Neural cell (in vitro differentiated cells): ENCODE data around the gene RNF149. TPM values are rescaled to one million over a fixed set of nuclear protein-coding genes. Genes with fewer than 3 reads are reported as not detected.

Experiments
- H2AFZ ChIP-seq: fragments of 200-600, 300-800 bp; sonication (generic), shearing (Covaris generic); 2 replicates; pipeline ENCODE4 v1.6.0; 2014; ENCODE audit warnings: low read depth, mild to moderate bottlenecking, antibody characterized with exemption, low read length, moderate library complexity
- H3F3A ChIP-seq: fragments of 200-600 bp; shearing (Covaris generic); 2 replicates; pipeline ENCODE4 v1.6.1; 2016; ENCODE audit warnings: mild to moderate bottlenecking, moderate library complexity, mixed read lengths, antibody characterized with exemption, low read length; ENCODE audit not compliant: insufficient read depth, poor library complexity, severe bottlenecking
- H3K27ac ChIP-seq: fragments of 200-600, 300-800 bp; sonication (generic), shearing (Covaris generic); 2 replicates; pipeline ENCODE4 v1.5.1; 2014; ENCODE audit warnings: mild to moderate bottlenecking, low read length, moderate library complexity
- H3K27me3 ChIP-seq: fragments of 300-800, 200-600 bp; sonication (generic), shearing (Covaris generic); 2 replicates; pipeline ENCODE4 v1.6.0; 2014; ENCODE audit warnings: mild to moderate bottlenecking, low read depth, low read length, moderate library complexity; ENCODE audit not compliant: insufficient read depth
- H3K36me3 ChIP-seq: fragments of 300-800, 200-600 bp; sonication (generic), shearing (Covaris generic); 2 replicates; pipeline ENCODE4 v1.5.1; 2014; ENCODE audit warnings: mild to moderate bottlenecking, antibody characterized with exemption, low read length, moderate library complexity; ENCODE audit not compliant: insufficient read depth
- H3K4me2 ChIP-seq: fragments of 300-800, 200-600 bp; sonication (generic), shearing (Covaris generic); 2 replicates; pipeline ENCODE4 v1.6.0; 2014; ENCODE audit warnings: mild to moderate bottlenecking, low read length
- H3K4me3 ChIP-seq: fragments of 300-800, 200-600 bp; sonication (generic), shearing (Covaris generic); 2 replicates; pipeline ENCODE4 v1.5.1; 2014; ENCODE audit warnings: mild to moderate bottlenecking, low read length, moderate library complexity
- H3K79me2 ChIP-seq: fragments of 200-600 bp; shearing (Covaris generic); replicated peaks from 2 replicates; pipeline ENCODE4 v1.6.0; 2014; ENCODE audit warnings: mild to moderate bottlenecking, low read length, moderate library complexity; ENCODE audit not compliant: insufficient read depth
- H3K9ac ChIP-seq: fragments of 300-800, 200-600 bp; sonication (generic), shearing (Covaris generic); 2 replicates; pipeline ENCODE4 v1.6.1; 2016; ENCODE audit warnings: mild to moderate bottlenecking, low read length, mixed read lengths
- H3K9me2 ChIP-seq: fragments of 200-600 bp; shearing (Covaris generic); 2 replicates; pipeline ENCODE4 v1.6.1; 2016; ENCODE audit warnings: mild to moderate bottlenecking, low read length, mixed read lengths; ENCODE audit not compliant: insufficient read depth
- H3K9me3 ChIP-seq: fragments of 200-600, 300-800 bp; sonication (generic), shearing (Covaris generic); 2 replicates; pipeline ENCODE4 v1.6.1; 2016; ENCODE audit warnings: mild to moderate bottlenecking, mixed run types, low read length, moderate library complexity, mixed read lengths
- H4K20me1 ChIP-seq: fragments of 200-600 bp; shearing (Covaris generic); 2 replicates; pipeline ENCODE4 v1.6.1; 2016; ENCODE audit warnings: mild to moderate bottlenecking, mixed run types; ENCODE audit not compliant: insufficient read depth
- EP300 ChIP-seq: fragments of 450-650 bp; conservative IDR thresholded peaks from 2 replicates; pipeline ENCODE4 v1.6.1; 2014; ENCODE audit warnings: antibody characterized with exemption, mild to moderate bottlenecking, moderate library complexity; ENCODE audit not compliant: poor library complexity, severe bottlenecking
- EZH2 ChIP-seq: fragments of 200-600, 300-800 bp; shearing (Covaris generic), sonication (generic); IDR thresholded peaks from 2 replicates; pipeline ENCODE4 v1.6.1; 2014; ENCODE audit warnings: antibody characterized with exemption, low read length, borderline replicate concordance, mild to moderate bottlenecking; ENCODE audit not compliant: insufficient read depth, poor library complexity, severe bottlenecking
- MXI1 ChIP-seq: fragments of 450-650 bp; conservative IDR thresholded peaks from 2 replicates; pipeline ENCODE4 v1.6.1; 2014; ENCODE audit warnings: antibody characterized with exemption, mild to moderate bottlenecking; ENCODE audit not compliant: poor library complexity, severe bottlenecking
- POLR2AphosphoS5 ChIP-seq: IDR thresholded peaks from 2 replicates; pipeline ENCODE4 v1.6.1; 2012
- RAD21 ChIP-seq: fragments of 450-650 bp; conservative IDR thresholded peaks from 2 replicates; pipeline ENCODE4 v1.6.1; 2014; ENCODE audit warnings: antibody characterized with exemption, mild to moderate bottlenecking, moderate library complexity
- SMC3 ChIP-seq: fragments of 450-650 bp; conservative IDR thresholded peaks from 2 replicates; pipeline ENCODE4 v1.6.1; 2014; ENCODE audit warnings: antibody characterized with exemption, mild to moderate bottlenecking, moderate library complexity; ENCODE audit not compliant: poor library complexity
- TAF1 ChIP-seq: IDR thresholded peaks from 2 replicates; pipeline ENCODE4 v1.6.1; 2012; ENCODE audit warnings: low read depth
- polyA plus RNA-seq: library from polyadenylated mRNA; depleted of rRNA; stranded (reverse); fragments of >200 nt; gene quantifications from 2 replicates; pipeline ENCODE4 v1.2.3, GENCODE V29; 2014
- TF ChIP-seq, protein P1 (sequence below): fragments of 450-650 bp; IDR thresholded peaks from 2 replicates; pipeline ENCODE4 v1.5.1; 2014; ENCODE audit warnings: antibody characterized with exemption, mild to moderate bottlenecking, moderate library complexity; ENCODE audit not compliant: poor library complexity, severe bottlenecking
- TF ChIP-seq, protein P2 (sequence below): IDR thresholded peaks from 2 replicates; pipeline ENCODE4 v1.6.1; 2012; ENCODE audit warnings: borderline replicate concordance

The RNF149 gene
- polyA plus RNA-seq, 1 donor from 2014 or later, result 39.7 TPM

DNA sequence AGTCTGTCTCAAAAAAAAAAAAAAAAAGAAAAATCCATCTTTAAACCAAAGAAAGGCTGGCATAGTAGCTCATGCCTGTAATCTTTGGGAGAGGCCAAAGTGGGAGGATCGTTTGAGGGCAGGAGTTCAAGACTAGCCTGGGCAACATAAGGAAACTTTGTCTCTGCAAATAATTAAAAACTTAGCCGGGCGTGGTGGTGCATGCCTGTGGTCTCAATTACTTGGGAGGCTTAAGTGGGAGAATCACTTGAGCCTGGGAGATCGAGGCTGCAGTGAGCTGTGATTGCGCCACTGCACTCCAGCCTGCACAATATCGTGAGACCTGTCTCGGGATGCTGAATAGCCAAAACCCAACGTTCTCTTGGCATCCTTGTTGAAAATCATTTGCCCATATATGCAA, 49.7 kb downstream of the RNF149 start:
- Histone ChIP-seq H3K27ac (no peak overlapping the region), H2AFZ (no peak overlapping the region), H3K9ac (no peak overlapping the region), H3K4me3 (no peak overlapping the region), H3K79me2 (peaks cover 15% of the 10 kb centered on the region), H3K27me3 (no peaks in the 10 kb centered on the region), H3F3A (no peaks in the 10 kb centered on the region), H3K9me2 (no peaks in the 10 kb centered on the region), H3K9me3 (no peaks in the 10 kb centered on the region), H3K4me2 (no peak overlapping the region), H3K36me3 (no peaks in the 10 kb centered on the region), H4K20me1 (peaks cover 2% of the 10 kb centered on the region)
- no peak for TF ChIP-seq EZH2
- TF ChIP-seq RAD21, result no peak
- TF ChIP-seq MXI1, result no peak
- TF ChIP-seq, protein P1, sequence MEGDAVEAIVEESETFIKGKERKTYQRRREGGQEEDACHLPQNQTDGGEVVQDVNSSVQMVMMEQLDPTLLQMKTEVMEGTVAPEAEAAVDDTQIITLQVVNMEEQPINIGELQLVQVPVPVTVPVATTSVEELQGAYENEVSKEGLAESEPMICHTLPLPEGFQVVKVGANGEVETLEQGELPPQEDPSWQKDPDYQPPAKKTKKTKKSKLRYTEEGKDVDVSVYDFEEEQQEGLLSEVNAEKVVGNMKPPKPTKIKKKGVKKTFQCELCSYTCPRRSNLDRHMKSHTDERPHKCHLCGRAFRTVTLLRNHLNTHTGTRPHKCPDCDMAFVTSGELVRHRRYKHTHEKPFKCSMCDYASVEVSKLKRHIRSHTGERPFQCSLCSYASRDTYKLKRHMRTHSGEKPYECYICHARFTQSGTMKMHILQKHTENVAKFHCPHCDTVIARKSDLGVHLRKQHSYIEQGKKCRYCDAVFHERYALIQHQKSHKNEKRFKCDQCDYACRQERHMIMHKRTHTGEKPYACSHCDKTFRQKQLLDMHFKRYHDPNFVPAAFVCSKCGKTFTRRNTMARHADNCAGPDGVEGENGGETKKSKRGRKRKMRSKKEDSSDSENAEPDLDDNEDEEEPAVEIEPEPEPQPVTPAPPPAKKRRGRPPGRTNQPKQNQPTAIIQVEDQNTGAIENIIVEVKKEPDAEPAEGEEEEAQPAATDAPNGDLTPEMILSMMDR, result no peak
- TF ChIP-seq POLR2AphosphoS5, result no peak
- no peak for TF ChIP-seq TAF1
- no peak for TF ChIP-seq SMC3
- TF ChIP-seq, protein P2, sequence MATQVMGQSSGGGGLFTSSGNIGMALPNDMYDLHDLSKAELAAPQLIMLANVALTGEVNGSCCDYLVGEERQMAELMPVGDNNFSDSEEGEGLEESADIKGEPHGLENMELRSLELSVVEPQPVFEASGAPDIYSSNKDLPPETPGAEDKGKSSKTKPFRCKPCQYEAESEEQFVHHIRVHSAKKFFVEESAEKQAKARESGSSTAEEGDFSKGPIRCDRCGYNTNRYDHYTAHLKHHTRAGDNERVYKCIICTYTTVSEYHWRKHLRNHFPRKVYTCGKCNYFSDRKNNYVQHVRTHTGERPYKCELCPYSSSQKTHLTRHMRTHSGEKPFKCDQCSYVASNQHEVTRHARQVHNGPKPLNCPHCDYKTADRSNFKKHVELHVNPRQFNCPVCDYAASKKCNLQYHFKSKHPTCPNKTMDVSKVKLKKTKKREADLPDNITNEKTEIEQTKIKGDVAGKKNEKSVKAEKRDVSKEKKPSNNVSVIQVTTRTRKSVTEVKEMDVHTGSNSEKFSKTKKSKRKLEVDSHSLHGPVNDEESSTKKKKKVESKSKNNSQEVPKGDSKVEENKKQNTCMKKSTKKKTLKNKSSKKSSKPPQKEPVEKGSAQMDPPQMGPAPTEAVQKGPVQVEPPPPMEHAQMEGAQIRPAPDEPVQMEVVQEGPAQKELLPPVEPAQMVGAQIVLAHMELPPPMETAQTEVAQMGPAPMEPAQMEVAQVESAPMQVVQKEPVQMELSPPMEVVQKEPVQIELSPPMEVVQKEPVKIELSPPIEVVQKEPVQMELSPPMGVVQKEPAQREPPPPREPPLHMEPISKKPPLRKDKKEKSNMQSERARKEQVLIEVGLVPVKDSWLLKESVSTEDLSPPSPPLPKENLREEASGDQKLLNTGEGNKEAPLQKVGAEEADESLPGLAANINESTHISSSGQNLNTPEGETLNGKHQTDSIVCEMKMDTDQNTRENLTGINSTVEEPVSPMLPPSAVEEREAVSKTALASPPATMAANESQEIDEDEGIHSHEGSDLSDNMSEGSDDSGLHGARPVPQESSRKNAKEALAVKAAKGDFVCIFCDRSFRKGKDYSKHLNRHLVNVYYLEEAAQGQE, result no peak
- TF ChIP-seq EP300, result no peak

DNA sequence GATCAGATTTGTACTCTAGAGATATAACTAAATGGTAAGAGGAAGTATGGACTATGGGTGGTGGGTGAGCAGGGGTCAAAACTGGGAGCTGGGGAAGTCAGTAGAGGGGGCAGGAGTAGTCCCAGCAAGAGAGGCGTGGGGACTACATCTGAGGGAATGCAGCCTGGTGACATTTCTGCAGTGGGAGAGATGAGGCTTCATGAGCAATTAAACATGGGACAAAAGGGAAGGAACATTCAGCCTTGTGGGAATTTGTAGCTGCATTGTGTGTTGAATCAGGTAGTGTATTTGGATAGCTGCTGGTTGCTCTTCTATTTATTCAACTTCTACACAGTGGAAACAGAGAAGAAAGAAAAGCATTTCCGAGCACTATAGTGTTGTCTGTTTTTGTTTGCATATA, 52.2 kb downstream of the RNF149 start:
- H3F3A ChIP-seq, result no peaks in the 10 kb centered on the region
- no peak overlapping the region for H3K4me3 ChIP-seq
- H2AFZ ChIP-seq, result no peak overlapping the region
- no peaks in the 10 kb centered on the region for H3K9me2 ChIP-seq
- H3K27me3 ChIP-seq, result no peaks in the 10 kb centered on the region
- no peak overlapping the region for H3K9ac ChIP-seq
- H3K36me3 ChIP-seq, result no peaks in the 10 kb centered on the region
- peaks cover 2% of the 10 kb centered on the region for H4K20me1 ChIP-seq
- peaks cover 15% of the 10 kb centered on the region for H3K79me2 ChIP-seq
- no peaks in the 10 kb centered on the region for H3K9me3 ChIP-seq
- TF ChIP-seq, protein P2, result no peak
- TF ChIP-seq MXI1, result no peak
- no peak for TF ChIP-seq RAD21
- TF ChIP-seq EP300, result no peak
- no peak for TF ChIP-seq EZH2
- TF ChIP-seq SMC3, result no peak
- no peak for TF ChIP-seq TAF1
- TF ChIP-seq, protein P1, result no peak
- no peak for TF ChIP-seq POLR2AphosphoS5
- H3K27ac ChIP-seq, result no peak overlapping the region
- H3K4me2 ChIP-seq, result no peak overlapping the region
